ENCODE results near the gene EDC4. TPM values are rescaled to one million over a fixed set of nuclear protein-coding genes. Genes with fewer than 3 reads are reported as not detected.

EDC4 gene
- polyA plus RNA-seq, 1 donor from 2014 or later, result 66.0 TPM

DNA sequence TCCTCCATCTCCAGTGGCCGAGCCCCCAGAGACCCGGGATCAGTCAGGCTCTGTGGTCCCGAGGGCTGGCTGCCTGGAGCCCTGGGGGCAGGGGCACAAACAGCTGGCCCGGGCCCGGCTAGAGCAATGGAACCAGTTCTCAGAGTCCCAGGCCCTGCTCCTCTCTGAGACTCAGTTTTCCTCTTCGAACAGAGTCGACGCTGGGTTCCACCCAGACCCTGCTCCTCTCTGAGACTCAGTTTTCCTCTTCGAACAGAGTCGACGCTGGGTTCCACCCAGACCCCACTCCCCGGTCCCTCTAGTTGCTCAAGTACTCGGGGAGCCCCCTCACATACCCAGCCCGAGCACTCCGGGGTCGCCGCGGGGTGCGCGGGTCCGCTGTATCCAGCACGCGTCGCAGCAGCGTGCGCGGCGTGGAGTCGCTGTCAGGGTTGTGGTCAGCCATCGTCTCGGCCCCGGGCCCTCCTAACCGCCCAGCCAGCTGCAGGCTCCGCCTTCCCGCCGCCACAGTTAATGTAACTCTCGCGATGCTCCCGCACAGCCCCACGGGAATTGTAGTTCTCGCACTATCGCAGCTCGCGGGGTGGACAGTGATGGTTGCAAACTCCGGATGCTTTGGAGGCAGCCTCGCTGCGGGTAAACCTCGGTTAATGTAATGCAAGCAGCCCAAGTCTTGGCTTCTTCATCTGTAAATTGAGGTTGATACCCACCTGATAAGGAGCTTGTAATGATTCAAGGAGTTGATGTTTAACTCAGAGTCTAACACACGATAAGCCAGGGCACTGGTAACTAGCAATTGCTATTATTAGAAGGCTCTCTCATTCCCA lies 39.2 kb upstream of the EDC4 start:
- TF ChIP-seq SMC3 (conservative IDR thresholded peaks at IDR 0.05; ENCODE audit: poor library complexity) (peak; percentile 56), EZH2 (IDR thresholded peaks at IDR 0.05; ENCODE audit: borderline replicate concordance, insufficient read depth, low read length, poor library complexity, severe bottlenecking) (no peak), TAF1 (IDR thresholded peaks at IDR 0.05; ENCODE audit: low read depth) (no peak), POLR2AphosphoS5 (IDR thresholded peaks at IDR 0.05) (peak; percentile 76), MXI1 (conservative IDR thresholded peaks at IDR 0.05; ENCODE audit: poor library complexity, severe bottlenecking) (peak; percentile 97), RAD21 (conservative IDR thresholded peaks at IDR 0.05) (peak; percentile 49), EP300 (conservative IDR thresholded peaks at IDR 0.05; ENCODE audit: poor library complexity, severe bottlenecking) (no peak)
- TF ChIP-seq, protein P1, sequence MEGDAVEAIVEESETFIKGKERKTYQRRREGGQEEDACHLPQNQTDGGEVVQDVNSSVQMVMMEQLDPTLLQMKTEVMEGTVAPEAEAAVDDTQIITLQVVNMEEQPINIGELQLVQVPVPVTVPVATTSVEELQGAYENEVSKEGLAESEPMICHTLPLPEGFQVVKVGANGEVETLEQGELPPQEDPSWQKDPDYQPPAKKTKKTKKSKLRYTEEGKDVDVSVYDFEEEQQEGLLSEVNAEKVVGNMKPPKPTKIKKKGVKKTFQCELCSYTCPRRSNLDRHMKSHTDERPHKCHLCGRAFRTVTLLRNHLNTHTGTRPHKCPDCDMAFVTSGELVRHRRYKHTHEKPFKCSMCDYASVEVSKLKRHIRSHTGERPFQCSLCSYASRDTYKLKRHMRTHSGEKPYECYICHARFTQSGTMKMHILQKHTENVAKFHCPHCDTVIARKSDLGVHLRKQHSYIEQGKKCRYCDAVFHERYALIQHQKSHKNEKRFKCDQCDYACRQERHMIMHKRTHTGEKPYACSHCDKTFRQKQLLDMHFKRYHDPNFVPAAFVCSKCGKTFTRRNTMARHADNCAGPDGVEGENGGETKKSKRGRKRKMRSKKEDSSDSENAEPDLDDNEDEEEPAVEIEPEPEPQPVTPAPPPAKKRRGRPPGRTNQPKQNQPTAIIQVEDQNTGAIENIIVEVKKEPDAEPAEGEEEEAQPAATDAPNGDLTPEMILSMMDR (IDR thresholded peaks at IDR 0.05; ENCODE audit: poor library complexity, severe bottlenecking), result peak; percentile 9
- TF ChIP-seq, protein P2, sequence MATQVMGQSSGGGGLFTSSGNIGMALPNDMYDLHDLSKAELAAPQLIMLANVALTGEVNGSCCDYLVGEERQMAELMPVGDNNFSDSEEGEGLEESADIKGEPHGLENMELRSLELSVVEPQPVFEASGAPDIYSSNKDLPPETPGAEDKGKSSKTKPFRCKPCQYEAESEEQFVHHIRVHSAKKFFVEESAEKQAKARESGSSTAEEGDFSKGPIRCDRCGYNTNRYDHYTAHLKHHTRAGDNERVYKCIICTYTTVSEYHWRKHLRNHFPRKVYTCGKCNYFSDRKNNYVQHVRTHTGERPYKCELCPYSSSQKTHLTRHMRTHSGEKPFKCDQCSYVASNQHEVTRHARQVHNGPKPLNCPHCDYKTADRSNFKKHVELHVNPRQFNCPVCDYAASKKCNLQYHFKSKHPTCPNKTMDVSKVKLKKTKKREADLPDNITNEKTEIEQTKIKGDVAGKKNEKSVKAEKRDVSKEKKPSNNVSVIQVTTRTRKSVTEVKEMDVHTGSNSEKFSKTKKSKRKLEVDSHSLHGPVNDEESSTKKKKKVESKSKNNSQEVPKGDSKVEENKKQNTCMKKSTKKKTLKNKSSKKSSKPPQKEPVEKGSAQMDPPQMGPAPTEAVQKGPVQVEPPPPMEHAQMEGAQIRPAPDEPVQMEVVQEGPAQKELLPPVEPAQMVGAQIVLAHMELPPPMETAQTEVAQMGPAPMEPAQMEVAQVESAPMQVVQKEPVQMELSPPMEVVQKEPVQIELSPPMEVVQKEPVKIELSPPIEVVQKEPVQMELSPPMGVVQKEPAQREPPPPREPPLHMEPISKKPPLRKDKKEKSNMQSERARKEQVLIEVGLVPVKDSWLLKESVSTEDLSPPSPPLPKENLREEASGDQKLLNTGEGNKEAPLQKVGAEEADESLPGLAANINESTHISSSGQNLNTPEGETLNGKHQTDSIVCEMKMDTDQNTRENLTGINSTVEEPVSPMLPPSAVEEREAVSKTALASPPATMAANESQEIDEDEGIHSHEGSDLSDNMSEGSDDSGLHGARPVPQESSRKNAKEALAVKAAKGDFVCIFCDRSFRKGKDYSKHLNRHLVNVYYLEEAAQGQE (IDR thresholded peaks at IDR 0.05; ENCODE audit: borderline replicate concordance), result no peak
- Histone ChIP-seq H3K36me3 (ENCODE audit: insufficient read depth, low read length) (no peaks in the 10 kb centered on the region), H3K4me3 (ENCODE audit: low read length) (peak overlapping the region; percentile 90), H3K9ac (ENCODE audit: low read length) (peak overlapping the region; percentile 72), H3K9me2 (ENCODE audit: insufficient read depth, low read length) (no peaks in the 10 kb centered on the region), H2AFZ (ENCODE audit: low read depth, low read length) (peak overlapping the region; percentile 62), H3K27me3 (ENCODE audit: insufficient read depth, low read depth, low read length) (no peaks in the 10 kb centered on the region), H3K9me3 (ENCODE audit: low read length) (no peaks in the 10 kb centered on the region), H3K79me2 (replicated peaks; ENCODE audit: insufficient read depth, low read length) (peaks cover 8% of the 10 kb centered on the region), H3F3A (ENCODE audit: insufficient read depth, low read length, poor library complexity, severe bottlenecking) (no peaks in the 10 kb centered on the region), H3K4me2 (ENCODE audit: low read length) (peak overlapping the region; percentile 96), H3K27ac (ENCODE audit: low read length) (peak overlapping the region; percentile 24), H4K20me1 (ENCODE audit: insufficient read depth) (no peaks in the 10 kb centered on the region)

DNA sequence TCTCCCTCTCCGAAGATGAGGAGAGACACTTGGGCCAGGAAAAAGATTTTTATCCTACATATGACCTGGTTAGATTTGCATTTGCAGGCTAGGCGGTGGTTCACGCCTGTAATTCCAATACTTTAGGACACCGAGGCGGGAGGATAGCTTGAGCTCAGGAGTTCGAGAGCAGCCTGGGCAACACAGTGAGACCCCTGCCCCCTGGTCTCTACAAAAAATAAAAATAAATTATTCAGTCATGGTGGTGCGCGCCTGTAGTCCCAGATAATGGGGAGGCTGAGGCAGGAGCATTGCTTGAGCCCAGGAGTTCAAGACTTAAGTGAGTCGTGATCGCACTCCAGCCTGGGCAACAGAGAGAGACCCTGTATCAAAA lies 38.6 kb upstream of the EDC4 start:
- peak overlapping the region; percentile 90 for H3K4me3 ChIP-seq (ENCODE audit: low read length)

More for the DNA sequence above, 38.6 kb upstream of the EDC4 start:
- no peaks in the 10 kb centered on the region for H3K27me3 ChIP-seq (ENCODE audit: insufficient read depth, low read depth, low read length)
- H3K4me2 ChIP-seq (ENCODE audit: low read length), result peak overlapping the region; percentile 96
- TF ChIP-seq RAD21 (conservative IDR thresholded peaks at IDR 0.05) (no peak), SMC3 (conservative IDR thresholded peaks at IDR 0.05; ENCODE audit: poor library complexity) (no peak), EP300 (conservative IDR thresholded peaks at IDR 0.05; ENCODE audit: poor library complexity, severe bottlenecking) (no peak), TAF1 (IDR thresholded peaks at IDR 0.05; ENCODE audit: low read depth) (no peak), EZH2 (IDR thresholded peaks at IDR 0.05; ENCODE audit: borderline replicate concordance, insufficient read depth, low read length, poor library complexity, severe bottlenecking) (no peak), POLR2AphosphoS5 (IDR thresholded peaks at IDR 0.05) (no peak), MXI1 (conservative IDR thresholded peaks at IDR 0.05; ENCODE audit: poor library complexity, severe bottlenecking) (no peak)
- TF ChIP-seq, protein P1 (IDR thresholded peaks at IDR 0.05; ENCODE audit: poor library complexity, severe bottlenecking), result no peak
- TF ChIP-seq, protein P2 (IDR thresholded peaks at IDR 0.05; ENCODE audit: borderline replicate concordance), result no peak
- peaks cover 8% of the 10 kb centered on the region for H3K79me2 ChIP-seq (replicated peaks; ENCODE audit: insufficient read depth, low read length)
- no peaks in the 10 kb centered on the region for H3F3A ChIP-seq (ENCODE audit: insufficient read depth, low read length, poor library complexity, severe bottlenecking)
- H3K9me3 ChIP-seq (ENCODE audit: low read length), result no peaks in the 10 kb centered on the region
- H3K27ac ChIP-seq (ENCODE audit: low read length), result peak overlapping the region; percentile 24
- H3K36me3 ChIP-seq (ENCODE audit: insufficient read depth, low read length), result no peaks in the 10 kb centered on the region
- peak overlapping the region; percentile 62 for H2AFZ ChIP-seq (ENCODE audit: low read depth, low read length)
- H4K20me1 ChIP-seq (ENCODE audit: insufficient read depth), result no peaks in the 10 kb centered on the region
- peak overlapping the region; percentile 72 for H3K9ac ChIP-seq (ENCODE audit: low read length)
- H3K9me2 ChIP-seq (ENCODE audit: insufficient read depth, low read length), result no peaks in the 10 kb centered on the region

All from neural cell (in vitro differentiated cells).